Stimulated activated CD4-positive, alpha-beta T cell treated with anti-CD3 and anti-CD28 coated beads, Interleukin-12 subunit alpha, Interleukin-12 subunit beta, amount 100 ng/mL, for 48 hours (primary cell): ENCODE results near the gene RASAL1.
A peak's percentile ranks its signal among the peaks of the same experiment; 100 is the strongest.

Source experiments
- DNase-seq, 3 donors: peaks; one replicate each; pipeline ENCODE4 v3.0.0-alpha.2; 2020; ENCODE audit warnings: low read depth in 2 of 3, low spot score in 1 of 3

RASAL1 gene

GRCh38 chr12:113077057-113077858, 58.3 kb downstream of the RASAL1 start:
- no peak for DNase-seq

- no peak for DNase-seq
Observed at GRCh38 chr12:113075137-113075683, 60.4 kb downstream of the RASAL1 start.

- DNase-seq = no peak
Observed at GRCh38 chr12:113073586-113073985, 62.0 kb downstream of the RASAL1 start.

GRCh38 chr12:113072136-113072535, 63.4 kb downstream of the RASAL1 start:
- DNase-seq = no peak

- no peak for DNase-seq
Observed at GRCh38 chr12:113071135-113072112, 64.1 kb downstream of the RASAL1 start.

- peak in 1 of 3 donors; percentile 26 for DNase-seq
Observed at GRCh38 chr12:113070117-113070906, 65.2 kb downstream of the RASAL1 start.

GRCh38 chr12:113069751-113070116, 65.8 kb downstream of the RASAL1 start:
- no peak for DNase-seq

GRCh38 chr12:113069149-113069548, 66.4 kb downstream of the RASAL1 start:
- DNase-seq = no peak

GRCh38 chr12:113067987-113068935, 67.3 kb downstream of the RASAL1 start:
- no peak for DNase-seq

GRCh38 chr12:113066813-113067400, 68.7 kb downstream of the RASAL1 start:
- no peak for DNase-seq

GRCh38 chr12:113065126-113066007, 70.2 kb downstream of the RASAL1 start:
- no peak for DNase-seq

- no peak for DNase-seq
Observed at GRCh38 chr12:113064395-113065125, 71.0 kb downstream of the RASAL1 start.

- DNase-seq = no peak
Observed at GRCh38 chr12:113063396-113064350, 71.9 kb downstream of the RASAL1 start.

- no peak for DNase-seq
Observed at GRCh38 chr12:113062502-113063395, 72.8 kb downstream of the RASAL1 start.

- no peak for DNase-seq
Observed at GRCh38 chr12:113061061-113061694, 74.4 kb downstream of the RASAL1 start.
